Measurements from ENCODE around the gene SMURF1.

GRCh38 chr7:99170065-99170729 lies 26.3 kb upstream of the SMURF1 start:
- TF ChIP-seq CTCF (IDR thresholded peaks at IDR 0.05) (no peak), POLR2A (IDR thresholded peaks at IDR 0.05) (no peak)
